Endothelial cell of umbilical vein (primary cell): ENCODE results near the gene CLIC4.

Experiments used
- POLR2AphosphoS5 ChIP-seq: IDR thresholded peaks from 2 replicates; pipeline ENCODE4 v1.6.1; 2012; ENCODE audit warnings: low read depth, mild to moderate bottlenecking, control low read depth, low read length, moderate library complexity; ENCODE audit not compliant: insufficient read depth
- TF ChIP-seq, protein P1 (sequence below), 2 donors: IDR thresholded peaks; 1 replicate in 1 of 2; 2 replicates in 1 of 2; pipeline ENCODE4 v1.5.1; 2011; ENCODE audit warnings: low read length in 2 of 2, mild to moderate bottlenecking in 2 of 2, moderate library complexity in 2 of 2, control low read depth in 1 of 2, inconsistent platforms in 1 of 2, low read depth in 1 of 2; ENCODE audit not compliant: insufficient read depth in 1 of 2; ENCODE audit errors: extremely low read depth in 1 of 2
- TF ChIP-seq, protein P2 (sequence below): IDR thresholded peaks from 2 replicates; pipeline ENCODE4 v1.6.1; 2011; ENCODE audit not compliant: insufficient read depth, insufficient read length

DNA sequence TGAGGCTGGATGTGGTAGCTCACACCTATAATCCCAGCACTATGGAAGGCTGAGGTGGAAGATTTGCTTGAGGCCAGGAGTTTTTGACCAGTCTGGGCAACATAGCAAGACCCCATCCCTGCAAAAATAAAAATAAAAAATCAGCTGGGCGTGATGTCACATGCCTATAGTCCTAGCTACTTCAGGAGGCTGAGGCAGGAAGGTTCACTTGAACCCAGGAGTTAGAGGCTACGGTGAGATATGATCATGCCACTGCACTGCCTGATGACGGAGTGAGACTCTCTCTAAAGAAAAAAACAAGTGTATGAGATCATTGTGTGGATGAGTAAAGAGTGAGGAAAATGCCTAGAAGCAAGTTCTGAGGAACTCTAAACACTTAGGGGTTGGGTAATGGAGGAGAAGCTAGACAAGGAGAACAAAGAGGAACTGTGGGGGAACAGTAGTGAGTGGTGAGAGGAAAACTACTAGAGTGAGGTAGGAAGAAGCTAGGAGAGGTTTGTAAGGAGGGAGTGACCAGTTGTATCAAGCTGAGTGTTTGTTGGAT, 17.0 kb downstream of the CLIC4 start:
- TF ChIP-seq POLR2AphosphoS5: no peak
- TF ChIP-seq, protein P1, sequence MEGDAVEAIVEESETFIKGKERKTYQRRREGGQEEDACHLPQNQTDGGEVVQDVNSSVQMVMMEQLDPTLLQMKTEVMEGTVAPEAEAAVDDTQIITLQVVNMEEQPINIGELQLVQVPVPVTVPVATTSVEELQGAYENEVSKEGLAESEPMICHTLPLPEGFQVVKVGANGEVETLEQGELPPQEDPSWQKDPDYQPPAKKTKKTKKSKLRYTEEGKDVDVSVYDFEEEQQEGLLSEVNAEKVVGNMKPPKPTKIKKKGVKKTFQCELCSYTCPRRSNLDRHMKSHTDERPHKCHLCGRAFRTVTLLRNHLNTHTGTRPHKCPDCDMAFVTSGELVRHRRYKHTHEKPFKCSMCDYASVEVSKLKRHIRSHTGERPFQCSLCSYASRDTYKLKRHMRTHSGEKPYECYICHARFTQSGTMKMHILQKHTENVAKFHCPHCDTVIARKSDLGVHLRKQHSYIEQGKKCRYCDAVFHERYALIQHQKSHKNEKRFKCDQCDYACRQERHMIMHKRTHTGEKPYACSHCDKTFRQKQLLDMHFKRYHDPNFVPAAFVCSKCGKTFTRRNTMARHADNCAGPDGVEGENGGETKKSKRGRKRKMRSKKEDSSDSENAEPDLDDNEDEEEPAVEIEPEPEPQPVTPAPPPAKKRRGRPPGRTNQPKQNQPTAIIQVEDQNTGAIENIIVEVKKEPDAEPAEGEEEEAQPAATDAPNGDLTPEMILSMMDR (IDR thresholded peaks at IDR 0.05; ENCODE audit: extremely low read depth in 1 of 2, insufficient read depth in 1 of 2, low read depth in 1 of 2, low read length in 2 of 2): no peak
- TF ChIP-seq, protein P2, sequence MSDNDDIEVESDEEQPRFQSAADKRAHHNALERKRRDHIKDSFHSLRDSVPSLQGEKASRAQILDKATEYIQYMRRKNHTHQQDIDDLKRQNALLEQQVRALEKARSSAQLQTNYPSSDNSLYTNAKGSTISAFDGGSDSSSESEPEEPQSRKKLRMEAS: no peak
